Mesothelial cell of epicardium (in vitro differentiated cells): Measurements from ENCODE around the gene RPS6KB2. TPM values are rescaled to one million over a fixed set of nuclear protein-coding genes. Genes with fewer than 3 reads are reported as not detected.

ENCODE experiments used
- DNase-seq, 2 experiments: peaks; one replicate each; pipeline ENCODE4 v3.0.0; 2021; ENCODE audit warnings: low spot score in 2 of 2; ENCODE audit not compliant: unreplicated experiment in 2 of 2
- H3K27ac Mint-ChIP-seq: 2 replicates; pipeline ENCODE4 v1.8.0; 2021; ENCODE audit warnings: mixed read lengths
- H3K27me3 Mint-ChIP-seq: 2 replicates; pipeline ENCODE4 v1.8.0; 2021; ENCODE audit warnings: low read depth, mixed read lengths
- H3K36me3 Mint-ChIP-seq: 2 replicates; pipeline ENCODE4 v1.8.0; 2021; ENCODE audit warnings: mixed read lengths
- H3K4me1 Mint-ChIP-seq: 2 replicates; pipeline ENCODE4 v1.8.0; 2021; ENCODE audit warnings: mixed read lengths
- H3K4me3 Mint-ChIP-seq: 2 replicates; pipeline ENCODE4 v1.8.0; 2021; ENCODE audit warnings: mild to moderate bottlenecking, moderate library complexity, mixed read lengths
- H3K9me3 Mint-ChIP-seq: 2 replicates; pipeline ENCODE4 v1.8.0; 2021; ENCODE audit warnings: mixed read lengths
- total RNA-seq: library from RNA; stranded (reverse); gene quantifications from 3 replicates; pipeline ENCODE4 v1.2.1, GENCODE V29; 2021
- TF ChIP-seq, protein P1 (sequence below): fragments of 200-600 bp; sonication (generic); IDR thresholded peaks from one replicate; pipeline ENCODE4 v1.5.0; 2021; ENCODE audit warnings: antibody characterized with exemption; ENCODE audit not compliant: unreplicated experiment

Gene RPS6KB2
- total RNA-seq, 1 donor from 2014 or later = 59.7 TPM

DNA sequence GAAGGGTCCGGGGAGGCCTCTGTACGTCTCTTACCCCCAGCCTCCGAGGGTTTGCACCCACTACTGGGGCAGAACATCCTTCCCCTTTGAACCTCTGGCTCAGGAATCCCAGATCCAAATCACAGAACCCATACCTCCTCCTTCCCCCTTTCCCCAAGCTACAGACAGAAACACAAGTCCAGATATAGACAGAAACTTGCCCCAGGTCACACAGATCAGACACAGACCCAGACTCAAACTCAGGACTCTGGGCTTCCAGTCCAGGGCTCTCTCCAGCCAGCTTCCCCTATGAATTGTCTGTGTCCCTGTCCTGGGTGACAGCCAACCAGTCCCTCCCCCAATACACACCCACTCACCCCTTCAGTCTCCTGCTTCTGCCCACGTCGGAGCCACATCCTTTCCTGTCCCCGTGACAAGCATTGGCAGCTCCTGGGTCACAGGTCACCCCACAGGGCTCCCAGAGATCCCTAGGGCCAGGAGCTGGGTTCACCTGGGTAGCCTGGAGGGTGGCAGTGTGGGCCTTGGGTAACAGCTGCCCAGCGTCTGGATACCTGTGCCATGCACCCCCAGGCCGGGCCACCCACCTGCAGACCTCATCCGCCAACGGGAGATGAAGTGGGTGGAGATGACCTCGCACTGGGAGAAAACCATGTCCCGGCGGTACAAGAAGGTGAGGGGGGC, 23.6 kb upstream of the RPS6KB2 start:
- TF ChIP-seq, protein P1, sequence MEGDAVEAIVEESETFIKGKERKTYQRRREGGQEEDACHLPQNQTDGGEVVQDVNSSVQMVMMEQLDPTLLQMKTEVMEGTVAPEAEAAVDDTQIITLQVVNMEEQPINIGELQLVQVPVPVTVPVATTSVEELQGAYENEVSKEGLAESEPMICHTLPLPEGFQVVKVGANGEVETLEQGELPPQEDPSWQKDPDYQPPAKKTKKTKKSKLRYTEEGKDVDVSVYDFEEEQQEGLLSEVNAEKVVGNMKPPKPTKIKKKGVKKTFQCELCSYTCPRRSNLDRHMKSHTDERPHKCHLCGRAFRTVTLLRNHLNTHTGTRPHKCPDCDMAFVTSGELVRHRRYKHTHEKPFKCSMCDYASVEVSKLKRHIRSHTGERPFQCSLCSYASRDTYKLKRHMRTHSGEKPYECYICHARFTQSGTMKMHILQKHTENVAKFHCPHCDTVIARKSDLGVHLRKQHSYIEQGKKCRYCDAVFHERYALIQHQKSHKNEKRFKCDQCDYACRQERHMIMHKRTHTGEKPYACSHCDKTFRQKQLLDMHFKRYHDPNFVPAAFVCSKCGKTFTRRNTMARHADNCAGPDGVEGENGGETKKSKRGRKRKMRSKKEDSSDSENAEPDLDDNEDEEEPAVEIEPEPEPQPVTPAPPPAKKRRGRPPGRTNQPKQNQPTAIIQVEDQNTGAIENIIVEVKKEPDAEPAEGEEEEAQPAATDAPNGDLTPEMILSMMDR = no peak
- no peak overlapping the region for H3K27ac Mint-ChIP-seq
- peaks cover 10% of the 10 kb centered on the region for H3K27me3 Mint-ChIP-seq
- H3K4me3 Mint-ChIP-seq = no peak overlapping the region
- no peaks in the 10 kb centered on the region for H3K36me3 Mint-ChIP-seq
- DNase-seq = no peak
- H3K9me3 Mint-ChIP-seq = no peaks in the 10 kb centered on the region
- peaks cover 17% of the 10 kb centered on the region for H3K4me1 Mint-ChIP-seq

DNA sequence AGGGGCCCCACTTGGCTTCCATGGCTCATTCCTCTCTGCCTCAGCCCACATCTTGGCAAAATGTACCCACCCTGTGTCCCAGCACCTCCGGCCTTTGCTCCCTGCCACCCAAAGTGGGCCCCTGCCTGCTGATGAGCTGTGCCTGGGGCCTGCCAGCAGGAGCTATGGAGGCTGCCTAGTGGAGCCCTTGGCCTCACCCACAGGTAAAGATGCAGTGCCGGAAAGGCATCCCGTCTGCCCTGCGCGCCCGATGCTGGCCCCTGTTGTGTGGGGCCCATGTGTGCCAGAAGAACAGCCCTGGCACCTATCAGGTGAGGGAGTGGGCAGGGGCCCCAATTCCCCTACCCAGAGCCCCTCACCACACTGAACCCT, 23.1 kb upstream of the RPS6KB2 start:
- no peaks in the 10 kb centered on the region for H3K9me3 Mint-ChIP-seq

DNA sequence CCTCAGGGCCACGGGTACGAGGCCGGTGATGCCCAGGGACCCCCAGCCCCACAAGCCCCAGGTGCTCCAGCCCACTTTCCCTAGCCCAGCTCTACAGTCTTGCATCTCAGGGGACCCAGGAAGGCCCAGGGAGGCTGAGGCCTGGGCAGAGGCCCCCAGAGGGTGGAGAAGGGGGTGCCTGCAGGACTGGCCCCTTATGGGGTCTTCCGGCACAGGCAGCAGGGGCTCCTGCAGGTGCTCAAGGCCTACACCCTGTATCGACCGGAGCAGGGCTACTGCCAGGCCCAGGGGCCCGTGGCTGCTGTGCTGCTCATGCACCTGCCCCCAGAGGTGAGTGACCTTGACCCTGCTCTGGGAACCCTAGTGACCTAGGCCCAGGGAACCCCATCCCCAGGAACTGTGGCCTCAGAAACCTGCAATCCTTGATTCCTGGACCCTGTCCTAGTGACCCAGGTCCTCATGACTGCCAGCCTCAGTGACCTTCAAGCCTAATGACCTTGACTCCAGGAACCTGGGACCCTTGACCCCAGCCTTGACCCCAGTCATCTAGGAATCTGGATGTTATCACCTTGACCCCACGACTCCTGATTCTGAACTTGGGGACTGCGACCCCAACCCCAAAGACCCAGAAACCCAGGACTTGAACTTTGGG, 22.5 kb upstream of the RPS6KB2 start:
- H3K4me1 Mint-ChIP-seq = peaks cover 10% of the 10 kb centered on the region
- peaks cover 15% of the 10 kb centered on the region for H3K27me3 Mint-ChIP-seq
- H3K36me3 Mint-ChIP-seq = no peaks in the 10 kb centered on the region
- TF ChIP-seq, protein P1 = no peak
- no peaks in the 10 kb centered on the region for H3K9me3 Mint-ChIP-seq
- DNase-seq = no peak
- no peak overlapping the region for H3K4me3 Mint-ChIP-seq
- H3K27ac Mint-ChIP-seq = no peak overlapping the region

More for the DNA sequence above, 23.1 kb upstream of the RPS6KB2 start:
- TF ChIP-seq, protein P1 = no peak
- Mint-ChIP-seq H3K4me3 (no peak overlapping the region), H3K27ac (no peak overlapping the region), H3K36me3 (no peaks in the 10 kb centered on the region), H3K4me1 (peaks cover 15% of the 10 kb centered on the region), H3K27me3 (peaks cover 12% of the 10 kb centered on the region)
- no peak for DNase-seq

DNA sequence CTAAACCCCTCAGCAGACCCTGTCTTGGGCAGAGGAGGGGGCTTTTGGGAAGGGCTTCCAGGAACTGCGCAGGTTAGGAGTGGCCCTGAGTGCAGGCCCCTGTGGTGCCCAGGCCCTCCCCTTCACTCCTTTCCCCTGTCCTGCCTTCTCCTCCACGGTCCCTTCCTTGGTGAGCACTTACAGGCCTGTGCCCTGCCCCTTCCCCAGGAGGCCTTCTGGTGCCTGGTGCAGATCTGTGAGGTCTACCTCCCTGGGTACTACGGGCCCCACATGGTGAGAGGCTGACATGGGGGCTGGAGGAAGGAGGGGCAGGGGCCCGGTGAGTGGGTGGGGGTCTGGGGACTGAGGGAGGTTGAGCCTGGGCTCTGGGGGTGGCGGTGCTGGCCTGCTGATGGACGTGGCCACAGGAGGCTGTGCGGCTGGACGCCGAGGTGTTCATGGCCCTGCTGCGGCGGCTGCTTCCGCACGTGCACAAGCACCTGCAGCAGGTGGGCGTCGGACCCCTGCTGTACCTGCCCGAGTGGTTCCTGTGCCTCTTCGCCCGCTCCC, 21.8 kb upstream of the RPS6KB2 start:
- H3K27ac Mint-ChIP-seq = no peak overlapping the region
- H3K36me3 Mint-ChIP-seq = no peaks in the 10 kb centered on the region
- no peaks in the 10 kb centered on the region for H3K9me3 Mint-ChIP-seq
- TF ChIP-seq, protein P1 = no peak
- H3K4me1 Mint-ChIP-seq = peaks cover 9% of the 10 kb centered on the region
- H3K27me3 Mint-ChIP-seq = peaks cover 20% of the 10 kb centered on the region
- DNase-seq = no peak
- H3K4me3 Mint-ChIP-seq = no peak overlapping the region

DNA sequence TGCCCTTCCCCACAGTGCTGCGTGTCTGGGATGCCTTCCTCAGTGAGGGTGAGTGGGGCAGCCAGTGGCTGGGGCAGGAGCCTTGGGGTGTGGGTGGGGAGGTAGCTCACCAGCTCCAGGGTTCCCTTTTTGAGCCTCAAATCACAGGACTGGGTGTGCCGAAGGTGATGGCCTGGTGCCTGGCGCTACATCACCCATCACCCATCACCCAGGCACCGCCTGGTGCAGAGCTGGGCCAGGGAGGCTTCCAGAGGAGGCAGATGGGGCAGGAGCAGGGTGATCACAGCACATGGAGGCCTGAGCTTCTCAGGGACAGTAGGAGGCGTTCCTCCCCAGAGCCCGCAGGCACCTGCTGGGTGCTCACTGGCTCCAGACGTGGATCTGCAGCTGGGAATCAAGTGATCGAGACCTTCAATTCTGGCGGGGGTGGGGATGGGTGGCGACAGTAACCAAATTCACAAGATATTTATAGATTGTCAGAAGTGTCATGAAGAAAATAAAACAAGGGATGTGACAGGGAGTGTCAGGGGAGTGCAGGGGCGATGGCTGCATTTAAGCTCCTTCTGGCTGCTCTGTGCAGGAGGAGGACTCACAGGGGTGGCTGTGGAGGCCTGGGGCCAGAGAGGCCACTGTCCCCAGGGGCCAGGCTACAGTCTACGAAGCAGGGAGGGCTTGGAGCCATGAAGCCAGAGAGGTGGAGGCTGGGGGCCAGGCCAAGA, 21.2 kb upstream of the RPS6KB2 start:
- peaks cover 7% of the 10 kb centered on the region for H3K4me1 Mint-ChIP-seq
- no peaks in the 10 kb centered on the region for H3K9me3 Mint-ChIP-seq
- TF ChIP-seq, protein P1 = no peak
- H3K27me3 Mint-ChIP-seq = peaks cover 27% of the 10 kb centered on the region
- no peaks in the 10 kb centered on the region for H3K36me3 Mint-ChIP-seq
- no peak for DNase-seq
- no peak overlapping the region for H3K4me3 Mint-ChIP-seq
- H3K27ac Mint-ChIP-seq = no peak overlapping the region
